H1 (cell line): ENCODE measurements around the gene SYT2. TPM values are rescaled to one million over a fixed set of nuclear protein-coding genes. Genes with fewer than 3 reads are reported as not detected.

Source experiments
- CREB1 ChIP-seq: IDR thresholded peaks from 2 replicates; pipeline ENCODE4 v1.6.1; 2012; ENCODE audit warnings: inconsistent platforms
- POU5F1 ChIP-seq: IDR thresholded peaks from 2 replicates; pipeline ENCODE4 v1.6.1; 2011; ENCODE audit warnings: low read depth, mild to moderate bottlenecking, low read length, moderate library complexity
- polyA plus RNA-seq, 7 experiments: library from polyadenylated mRNA; depleted of rRNA in 3 of 7; stranded (reverse) in 5 of 7; unstranded in 2 of 7; fragments of >200 nt in 5 of 7; fragments of 200-250 nt in 2 of 7; gene quantifications; 1 replicate in 5 of 7; 2 replicates in 1 of 7; 4 replicates in 1 of 7; pipeline versions ENCODE4 v1.2.1 to v1.2.3, GENCODE V29; 2011 to 2013; ENCODE audit warnings: missing spikeins in 2 of 7, mixed read lengths in 2 of 7
- total RNA-seq: library from RNA; stranded (reverse); fragmentation: NEBNext Ultra II Directional; extraction: Animal tissue kit (Norgen Biotek cat#: 25700); gene quantifications from 2 replicates; pipeline ENCODE4 v1.2.1, GENCODE V29; 2021
- TF ChIP-seq, protein P1 (sequence below): IDR thresholded peaks from 2 replicates; pipeline ENCODE4 v1.6.1; 2012; ENCODE audit warnings: inconsistent platforms

Gene SYT2
- total and polyA plus RNA-seq, 2 of the 8 experiments (the other 6 are each of a cell fraction or from before 2014, with no cell fraction given): 2.8 to 11.0 TPM

DNA sequence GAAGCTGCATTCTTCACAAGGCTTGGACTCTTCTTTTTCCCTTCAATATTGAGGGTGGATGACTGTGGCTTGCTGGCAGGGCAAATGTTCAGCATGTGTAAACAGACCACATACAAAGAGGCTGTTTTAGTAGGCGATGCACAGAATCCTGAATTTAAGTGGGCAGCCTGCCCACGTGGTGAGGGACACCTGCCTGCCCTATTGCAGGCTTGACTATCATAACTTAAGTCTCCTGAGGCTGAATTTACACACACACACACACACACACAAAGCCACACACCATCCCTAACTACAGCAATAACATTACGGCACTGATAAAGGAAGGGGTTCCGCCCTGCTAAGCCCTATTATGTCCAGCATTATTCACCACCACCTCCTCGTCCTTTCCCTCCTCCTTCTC is 15.9 kb downstream of the SYT2 start (continued):
- TF ChIP-seq CREB1 (no peak), POU5F1 (no peak)
- TF ChIP-seq, protein P1, sequence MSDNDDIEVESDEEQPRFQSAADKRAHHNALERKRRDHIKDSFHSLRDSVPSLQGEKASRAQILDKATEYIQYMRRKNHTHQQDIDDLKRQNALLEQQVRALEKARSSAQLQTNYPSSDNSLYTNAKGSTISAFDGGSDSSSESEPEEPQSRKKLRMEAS: no peak
